GM12892 (cell line): ENCODE results near the gene EPS8L3.

ENCODE experiments used
- POLR2A ChIP-seq: IDR thresholded peaks from 2 replicates; pipeline ENCODE4 v1.6.1; 2011; ENCODE audit warnings: low read depth, low read length, control low read depth
- POLR2AphosphoS5 ChIP-seq: IDR thresholded peaks from 2 replicates; pipeline ENCODE4 v1.6.1; 2011; ENCODE audit warnings: low read depth, low read length, control low read depth

DNA sequence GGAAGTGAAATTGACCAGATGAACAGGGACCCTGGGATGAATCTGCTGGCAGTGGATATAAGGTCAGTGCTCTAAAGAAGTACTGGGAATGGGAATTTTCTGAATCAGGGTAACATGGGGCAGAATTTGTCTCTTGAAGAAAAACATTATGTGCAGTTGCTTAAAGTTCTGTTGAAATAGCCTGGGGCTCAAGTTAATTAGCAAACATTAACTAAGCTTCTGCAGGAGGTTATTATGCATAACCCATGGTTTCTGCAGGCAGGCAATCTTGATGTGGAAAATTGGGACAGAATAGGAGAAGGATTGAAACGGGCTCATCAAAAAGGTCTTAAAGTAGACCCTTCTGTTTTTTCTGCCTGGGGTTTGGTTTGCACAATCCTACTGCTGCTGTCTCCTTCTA, 37.7 kb downstream of the EPS8L3 start:
- TF ChIP-seq POLR2A (no peak), POLR2AphosphoS5 (no peak)
